HG03159 (cell line): Measurements from ENCODE around the gene OR9I1.

Source experiments
- ATAC-seq: cut with Tn5 transposase; IDR thresholded peaks from one replicate; pipeline ENCODE4 v1.9.1; 2021; ENCODE audit warnings: mild to moderate bottlenecking, moderate library complexity; ENCODE audit not compliant: unreplicated experiment

OR9I1 gene, protein sequence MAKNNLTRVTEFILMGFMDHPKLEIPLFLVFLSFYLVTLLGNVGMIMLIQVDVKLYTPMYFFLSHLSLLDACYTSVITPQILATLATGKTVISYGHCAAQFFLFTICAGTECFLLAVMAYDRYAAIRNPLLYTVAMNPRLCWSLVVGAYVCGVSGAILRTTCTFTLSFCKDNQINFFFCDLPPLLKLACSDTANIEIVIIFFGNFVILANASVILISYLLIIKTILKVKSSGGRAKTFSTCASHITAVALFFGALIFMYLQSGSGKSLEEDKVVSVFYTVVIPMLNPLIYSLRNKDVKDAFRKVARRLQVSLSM

GRCh38 chr11:58125469-58125868 lies at the start of gene OR9I1:
TSS of gene OR9I1 (minus strand) at chr11:58125530. CDS start at chr11:58119444, 6,086 bp downstream.
- ATAC-seq, result no peak

- ATAC-seq, result no peak
These were observed 40.3 kb upstream of the OR9I1 start for GRCh38 chr11:58165504-58166106.

DNA sequence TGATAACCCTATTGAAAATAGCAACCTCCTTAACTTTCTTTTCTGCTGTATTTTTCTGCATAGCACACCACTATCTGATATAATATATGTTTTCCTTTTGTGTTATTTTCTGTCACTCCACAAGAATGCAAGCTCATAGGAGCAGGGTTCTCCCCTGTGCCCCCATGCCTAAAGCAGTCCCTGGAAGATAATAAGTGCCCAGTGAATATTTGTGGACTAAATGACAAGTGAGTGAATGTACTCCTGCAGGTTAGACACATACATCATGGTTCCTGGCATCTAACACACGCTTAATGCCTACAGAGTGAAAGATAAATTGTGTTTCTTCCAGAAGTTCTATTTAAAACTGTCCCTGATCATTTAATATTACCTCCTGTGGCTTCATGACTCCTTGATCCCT lies 39.7 kb upstream of the OR9I1 start:
- ATAC-seq, result no peak

DNA sequence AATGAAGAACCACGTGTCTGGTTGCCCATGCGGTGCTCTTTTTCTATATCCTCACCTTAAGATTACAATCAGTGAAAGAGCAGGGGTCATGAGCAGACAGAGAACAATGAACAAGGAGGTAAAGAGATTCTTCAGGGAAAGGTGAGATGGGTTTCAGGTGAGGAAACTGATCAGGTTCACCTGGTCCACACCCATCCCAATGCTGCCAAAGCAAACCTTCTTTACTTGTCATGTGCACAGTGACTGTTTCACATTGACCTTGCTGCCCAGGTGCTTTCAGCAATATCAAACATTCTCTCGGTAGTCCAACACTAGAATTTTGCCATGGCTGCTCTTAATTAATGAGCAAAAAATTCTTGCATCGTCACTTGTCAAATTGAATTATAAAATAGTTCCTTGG lies 39.1 kb upstream of the OR9I1 start:
- no peak for ATAC-seq

DNA sequence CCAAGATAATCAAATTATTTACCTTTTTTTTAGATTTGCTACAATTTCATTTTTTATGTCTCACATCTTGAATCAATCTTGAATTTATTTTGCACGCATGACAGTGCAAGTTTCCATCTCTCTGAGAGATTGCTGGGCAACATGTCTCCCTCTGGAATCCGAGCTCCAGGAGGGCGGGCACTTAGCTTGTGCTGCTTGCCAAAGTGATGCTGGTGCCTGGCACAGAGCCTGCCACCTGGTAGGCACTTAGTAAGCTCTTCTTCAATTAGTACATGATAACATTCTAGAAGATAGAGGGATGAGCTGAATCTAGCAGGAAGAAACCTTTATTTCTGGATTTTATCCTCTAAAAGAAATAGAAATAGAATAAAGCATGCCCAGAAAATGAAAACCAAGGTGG lies 27.5 kb upstream of the OR9I1 start:
- ATAC-seq, result no peak

- no peak for ATAC-seq
These were observed 17.4 kb upstream of the OR9I1 start for GRCh38 chr11:58142761-58143160.

DNA sequence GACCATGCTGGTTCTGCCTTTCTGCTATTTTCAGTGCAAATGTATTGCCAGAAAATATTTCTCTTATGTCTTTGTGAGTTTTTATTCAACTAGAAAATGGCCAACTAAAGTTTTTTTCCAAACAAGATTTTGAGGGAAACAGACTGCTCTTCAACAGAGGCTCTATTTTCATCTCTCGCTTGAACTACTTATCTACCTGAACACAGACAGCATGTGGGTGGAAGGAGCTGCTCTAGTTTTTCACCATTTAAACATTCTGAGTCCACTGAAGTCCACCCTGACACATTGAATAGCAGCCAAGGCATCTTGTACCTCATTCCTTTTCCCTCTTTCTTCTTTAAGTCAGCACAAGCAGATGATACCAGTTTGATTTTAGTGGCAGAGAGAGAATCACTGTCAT lies 9.8 kb upstream of the OR9I1 start:
- ATAC-seq, result no peak

DNA sequence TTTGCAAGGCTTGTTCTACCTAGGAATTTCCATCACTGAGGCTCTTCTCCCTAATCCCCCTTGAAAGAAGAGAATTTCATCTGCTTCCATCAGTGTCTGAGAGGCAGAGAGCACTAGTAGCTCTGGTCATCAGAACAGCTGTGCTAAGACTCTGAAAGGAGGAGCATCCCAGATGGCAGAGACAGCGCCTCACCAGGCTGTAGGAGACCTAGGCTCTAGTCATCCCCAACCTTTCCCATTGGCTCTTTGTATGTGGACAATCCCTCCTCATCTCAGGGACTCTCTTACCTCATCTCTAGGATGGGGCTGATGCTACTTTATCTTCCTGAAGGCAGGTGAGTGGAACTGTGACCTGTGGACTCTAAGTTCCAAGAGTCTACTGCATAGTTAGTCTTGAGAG lies 8.8 kb upstream of the OR9I1 start:
- no peak for ATAC-seq

GRCh38 chr11:58133309-58134076 lies 8.2 kb upstream of the OR9I1 start:
- ATAC-seq, result no peak

GRCh38 chr11:58127350-58127749 lies 2.0 kb upstream of the OR9I1 start:
- ATAC-seq, result no peak

GRCh38 chr11:58121096-58121495 lies 4.2 kb downstream of the OR9I1 start:
- ATAC-seq, result no peak

GRCh38 chr11:58097437-58097836 lies 27.9 kb downstream of the OR9I1 start:
- ATAC-seq, result no peak

DNA sequence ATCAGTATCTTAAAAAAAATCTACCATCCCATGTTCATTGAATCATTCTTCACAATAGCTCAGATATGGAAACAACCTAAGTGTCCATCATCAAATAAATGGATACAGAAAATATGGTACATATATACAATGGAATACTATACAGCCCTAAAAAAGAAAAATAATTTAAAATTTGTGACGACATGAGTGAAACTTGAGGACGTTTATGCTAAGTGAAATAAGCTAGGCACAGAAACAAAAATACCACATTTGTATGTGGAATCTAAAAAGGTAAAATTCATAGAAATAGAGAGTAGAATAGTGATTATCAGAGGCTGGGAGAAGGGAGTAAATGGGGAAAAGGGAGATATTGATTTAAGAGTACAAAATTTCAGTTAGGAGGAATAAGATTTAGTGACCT lies 38.8 kb downstream of the OR9I1 start:
- no peak for ATAC-seq

DNA sequence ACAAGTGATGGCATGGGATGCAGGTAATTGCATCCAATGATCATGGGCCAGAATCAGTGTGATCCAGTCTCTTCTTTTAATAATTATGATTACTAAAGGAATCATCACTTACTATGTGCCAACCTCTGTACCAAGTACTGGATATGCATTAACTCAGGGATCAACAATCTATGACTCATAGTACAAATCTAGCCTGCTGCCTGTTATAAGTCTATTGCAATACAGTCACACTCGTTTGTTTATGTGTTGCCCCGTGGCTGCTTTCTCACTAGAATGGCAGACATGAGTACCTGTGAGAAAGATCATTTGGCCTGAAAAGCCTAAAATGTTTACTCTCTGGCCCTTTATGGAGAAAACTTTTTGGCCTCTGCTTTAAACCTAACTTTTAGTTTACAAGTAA lies 49.5 kb downstream of the OR9I1 start:
- ATAC-seq, result no peak

DNA sequence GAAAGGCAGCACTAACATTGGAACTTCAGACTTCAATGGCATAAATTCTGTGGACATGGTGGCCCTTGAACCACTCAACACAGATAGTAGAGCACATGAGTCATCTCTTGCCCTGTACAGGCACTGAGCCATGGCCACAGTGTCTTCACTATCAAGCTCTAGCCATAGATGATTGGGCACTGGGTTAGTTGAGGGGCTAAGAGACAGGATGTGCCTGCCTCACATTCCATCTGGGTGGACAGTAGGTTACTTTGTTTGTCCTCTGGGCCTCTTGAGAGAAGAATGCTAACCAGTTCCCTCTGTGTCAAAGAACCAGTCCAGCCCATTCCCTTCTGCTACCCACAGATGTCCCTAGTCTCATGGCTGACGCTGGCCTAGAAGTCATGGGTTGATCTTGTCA lies 54.7 kb downstream of the OR9I1 start:
- no peak for ATAC-seq

DNA sequence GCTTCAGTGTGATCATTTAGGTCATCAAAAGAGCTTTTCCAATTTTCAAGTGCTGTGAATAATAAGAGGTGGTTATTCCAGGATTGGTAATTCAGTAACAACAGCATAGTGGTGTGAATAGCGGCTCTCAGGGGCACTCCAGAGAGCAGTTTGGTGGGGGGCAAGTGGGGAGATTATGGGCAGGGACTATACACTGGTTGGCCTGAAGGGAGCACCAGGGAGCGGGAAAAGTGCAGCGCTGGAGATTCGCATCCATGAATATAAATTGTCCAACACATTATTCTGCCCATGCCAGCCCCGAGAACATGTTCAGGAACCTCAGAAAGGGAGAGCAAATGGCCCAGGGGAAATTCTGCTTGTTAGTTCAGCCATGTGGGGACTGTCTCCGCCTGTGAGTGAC lies 56.7 kb downstream of the OR9I1 start:
- ATAC-seq, result no peak

GRCh38 chr11:58067685-58068084 lies 57.6 kb downstream of the OR9I1 start:
- no peak for ATAC-seq
